Measurements from ENCODE around the gene MEMO1.
"Not testable (repeated sequence)": the region's sequence is repeated elsewhere in the genome, so short reads cannot be mapped to it uniquely, and the experiment has no call there.

MEMO1 gene

GRCh38 chr2:31997653-31998052, 13.2 kb downstream of the MEMO1 start:
- DNase-seq = no peak

- no peak for DNase-seq
Measured at GRCh38 chr2:31996571-31997150, 14.1 kb downstream of the MEMO1 start.

- no peak for DNase-seq
Measured at GRCh38 chr2:31992934-31993333, 17.9 kb downstream of the MEMO1 start.

- no peak for DNase-seq
Measured at GRCh38 chr2:31992025-31992579, 18.7 kb downstream of the MEMO1 start.

GRCh38 chr2:31989946-31990345, 20.9 kb downstream of the MEMO1 start:
- no peak for DNase-seq

- DNase-seq = no peak
Measured at GRCh38 chr2:31987454-31988220, 23.2 kb downstream of the MEMO1 start.

- no peak for DNase-seq
Measured at GRCh38 chr2:31986906-31987305, 23.9 kb downstream of the MEMO1 start.

- DNase-seq = no peak
Measured at GRCh38 chr2:31983762-31984467, 26.9 kb downstream of the MEMO1 start.

GRCh38 chr2:31980674-31981356, 30.0 kb downstream of the MEMO1 start:
- no peak for DNase-seq

GRCh38 chr2:31979956-31980355, 30.9 kb downstream of the MEMO1 start:
- DNase-seq = no peak

- no peak for DNase-seq
Measured at GRCh38 chr2:31979018-31979417, 31.8 kb downstream of the MEMO1 start.

- no peak for DNase-seq
Measured at GRCh38 chr2:31978436-31978835, 32.4 kb downstream of the MEMO1 start.

GRCh38 chr2:31973665-31974064, 37.1 kb downstream of the MEMO1 start:
- no peak for DNase-seq

GRCh38 chr2:31972059-31972458, 38.7 kb downstream of the MEMO1 start:
- no peak for DNase-seq

- DNase-seq = no peak
Measured at GRCh38 chr2:31969178-31969577, 41.6 kb downstream of the MEMO1 start.

- DNase-seq = no peak
Measured at GRCh38 chr2:31967790-31968189, 43.0 kb downstream of the MEMO1 start.

GRCh38 chr2:31966402-31966801, 44.4 kb downstream of the MEMO1 start:
- DNase-seq = not testable (repeated sequence)

GRCh38 chr2:31965094-31965493, 45.7 kb downstream of the MEMO1 start:
- no peak for DNase-seq

GRCh38 chr2:31962757-31963361, 47.9 kb downstream of the MEMO1 start:
- no peak for DNase-seq

GRCh38 chr2:31958140-31958717, 52.6 kb downstream of the MEMO1 start:
- DNase-seq = no peak

GRCh38 chr2:31957354-31958139, 53.3 kb downstream of the MEMO1 start:
- no peak for DNase-seq
